ENCODE results near the gene IFI27L1. TPM values are rescaled to one million over a fixed set of nuclear protein-coding genes. Genes with fewer than 3 reads are reported as not detected.
A peak's percentile ranks its signal among the peaks of the same experiment; 100 is the strongest.

IFI27L1 gene
- total RNA-seq, 1 donor from 2014 or later = 36.8 TPM

DNA sequence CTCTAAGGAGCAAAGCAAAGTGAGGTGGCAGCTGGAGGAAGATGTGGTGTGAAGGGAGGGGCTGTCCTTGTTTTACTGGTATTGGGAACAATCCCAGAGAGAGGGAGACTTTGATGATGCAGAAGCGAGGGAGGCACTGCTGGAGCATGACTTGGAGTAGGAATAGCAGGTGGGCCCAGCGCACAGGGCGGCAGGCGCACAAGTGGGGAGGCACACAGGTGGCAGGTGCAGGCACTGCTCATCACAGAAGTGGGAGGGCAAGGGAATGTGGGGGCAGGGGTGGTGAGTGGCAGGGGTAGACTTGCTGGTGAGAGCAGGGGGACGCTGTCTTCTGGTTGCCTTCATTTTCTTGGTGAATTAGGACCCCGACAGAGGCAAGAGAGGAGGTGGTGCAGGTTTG lies 17.9 kb downstream of the IFI27L1 start:
- Mint-ChIP-seq H3K9me3 (no peaks in the 10 kb centered on the region), H3K27me3 (no peaks in the 10 kb centered on the region), H3K36me3 (peaks cover 24% of the 10 kb centered on the region), H3K4me1 (ENCODE audit: unreplicated experiment) (peaks cover 11% of the 10 kb centered on the region), H3K4me3 (no peak overlapping the region), H3K27ac (peak overlapping the region; percentile 53)
- peak; percentile 39 for DNase-seq (ENCODE audit: extremely low spot score, unreplicated experiment)
- no peak for TF ChIP-seq CTCF (conservative IDR thresholded peaks at IDR 0.05)

DNA sequence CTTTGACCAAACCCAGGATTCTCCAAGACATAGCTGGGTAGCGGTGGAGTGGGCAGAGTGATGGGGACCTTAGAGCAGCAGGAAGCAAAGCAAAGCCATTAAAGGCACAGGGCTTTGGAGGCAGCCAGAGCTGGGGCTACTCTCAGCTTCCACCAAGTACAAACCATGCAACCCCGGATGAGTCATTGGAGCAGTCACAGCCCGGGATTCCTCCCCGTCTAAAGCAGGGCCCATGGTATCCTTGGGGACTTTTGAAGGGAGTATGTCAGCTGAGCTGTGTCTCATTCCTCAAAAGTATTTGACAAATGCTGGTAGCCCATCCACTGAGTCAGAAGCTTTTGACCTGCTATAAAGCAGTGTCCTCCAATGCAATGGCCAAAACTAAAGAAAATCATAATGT lies 19.7 kb downstream of the IFI27L1 start:
- TF ChIP-seq CTCF (conservative IDR thresholded peaks at IDR 0.05) = no peak
- no peak for DNase-seq (ENCODE audit: extremely low spot score, unreplicated experiment)
- Mint-ChIP-seq H3K36me3 (peaks cover 18% of the 10 kb centered on the region), H3K4me3 (no peak overlapping the region), H3K27me3 (no peaks in the 10 kb centered on the region), H3K9me3 (no peaks in the 10 kb centered on the region), H3K27ac (no peak overlapping the region), H3K4me1 (ENCODE audit: unreplicated experiment) (peaks cover 11% of the 10 kb centered on the region)

DNA sequence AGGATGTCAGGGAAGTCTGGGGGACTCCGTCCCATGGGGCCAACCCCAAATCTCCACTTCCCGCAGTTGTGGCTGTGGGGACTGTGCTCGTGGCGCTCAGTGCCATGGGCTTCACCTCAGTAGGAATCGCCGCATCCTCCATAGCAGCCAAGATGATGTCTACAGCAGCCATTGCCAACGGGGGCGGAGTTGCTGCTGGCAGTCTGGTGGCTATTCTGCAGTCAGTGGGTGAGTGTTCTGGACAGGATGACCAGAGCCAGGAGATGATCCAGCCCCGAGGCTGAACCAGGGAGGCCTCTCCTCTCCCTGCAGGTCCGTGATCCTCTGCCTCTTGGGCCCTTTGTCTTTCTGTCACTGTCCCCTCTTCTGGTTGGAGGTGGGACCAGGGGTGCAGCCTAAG lies 20.6 kb downstream of the IFI27L1 start:
- no peak for DNase-seq (ENCODE audit: extremely low spot score, unreplicated experiment)
- TF ChIP-seq CTCF (conservative IDR thresholded peaks at IDR 0.05) = no peak
- Mint-ChIP-seq H3K9me3 (no peaks in the 10 kb centered on the region), H3K36me3 (peaks cover 18% of the 10 kb centered on the region), H3K4me1 (ENCODE audit: unreplicated experiment) (peaks cover 11% of the 10 kb centered on the region), H3K27me3 (no peaks in the 10 kb centered on the region), H3K27ac (no peak overlapping the region), H3K4me3 (no peak overlapping the region)

- TF ChIP-seq CTCF (conservative IDR thresholded peaks at IDR 0.05) = no peak
- peaks cover 14% of the 10 kb centered on the region for H3K36me3 Mint-ChIP-seq
- DNase-seq (ENCODE audit: extremely low spot score, unreplicated experiment) = no peak
- no peaks in the 10 kb centered on the region for H3K27me3 Mint-ChIP-seq
- no peak overlapping the region for H3K27ac Mint-ChIP-seq
- H3K9me3 Mint-ChIP-seq = no peaks in the 10 kb centered on the region
- no peak overlapping the region for H3K4me3 Mint-ChIP-seq
- H3K4me1 Mint-ChIP-seq (ENCODE audit: unreplicated experiment) = peaks cover 11% of the 10 kb centered on the region
These were observed 21.8 kb downstream of the IFI27L1 start for GRCh38 chr14:94102768-94103482.

- no peak overlapping the region for H3K27ac Mint-ChIP-seq
- H3K9me3 Mint-ChIP-seq = no peaks in the 10 kb centered on the region
- DNase-seq (ENCODE audit: extremely low spot score, unreplicated experiment) = no peak
- H3K36me3 Mint-ChIP-seq = peaks cover 8% of the 10 kb centered on the region
- peaks cover 6% of the 10 kb centered on the region for H3K4me1 Mint-ChIP-seq (ENCODE audit: unreplicated experiment)
- no peak for TF ChIP-seq CTCF (conservative IDR thresholded peaks at IDR 0.05)
- no peak overlapping the region for H3K4me3 Mint-ChIP-seq
- no peaks in the 10 kb centered on the region for H3K27me3 Mint-ChIP-seq
These were observed 22.5 kb downstream of the IFI27L1 start for GRCh38 chr14:94103554-94104150.

All from type B pancreatic cell (in vitro differentiated cells).